ENCODE results near the gene LIAS. TPM values are rescaled to one million over a fixed set of nuclear protein-coding genes. Genes with fewer than 3 reads are reported as not detected.

Gene LIAS
- total RNA-seq, 2 experiments from 2014 or later, result 35.8 to 42.5 TPM

GRCh38 chr4:39527296-39528060 is 68.6 kb downstream of the LIAS start, which contains the start of gene UGDH:
UGDH (minus strand) TSS chr4:39527439; CDS start chr4:39521512, 5,927 bp downstream.
- peaks cover 25% of the 10 kb centered on the region for H3K36me3 Mint-ChIP-seq (ENCODE audit: low read depth)
- DNase-seq (peak; percentile 92), ATAC-seq (peak; percentile 99)
- intact Hi-C loops (cut with micrococcal nuclease), result loop anchor here (5.0 kb wide), 1 partner anchor 110 kb away; the partner anchor contains the start of gene SMIM14
- POLR2A ChIA-PET, result interaction anchor here (0.5 to 1.4 kb wide), 7 partner anchors 11 to 170 kb away, joined by 3 to 6 read pairs (median 3); partner anchors contain the start of genes SMIM14 and UBE2K
- no peaks in the 10 kb centered on the region for H3K27me3 Mint-ChIP-seq
- H3K9me3 Mint-ChIP-seq, result peaks cover 21% of the 10 kb centered on the region
- H3K4me3 Mint-ChIP-seq, result peak within 1 kb of the TSS; percentile 85
- peaks cover 17% of the 10 kb centered on the region for H3K4me1 Mint-ChIP-seq (ENCODE audit: low read depth)
- no peak for TF ChIP-seq CTCF (IDR thresholded peaks at IDR 0.05)
- peak within 1 kb of the TSS; percentile 93 for H3K27ac Mint-ChIP-seq
- CTCF ChIA-PET, result interaction anchor here (0.6 to 1.4 kb wide), 3 partner anchors 58 to 110 kb away, joined by 3 to 4 read pairs (median 3); no protein-coding TSS in a partner anchor

DNA sequence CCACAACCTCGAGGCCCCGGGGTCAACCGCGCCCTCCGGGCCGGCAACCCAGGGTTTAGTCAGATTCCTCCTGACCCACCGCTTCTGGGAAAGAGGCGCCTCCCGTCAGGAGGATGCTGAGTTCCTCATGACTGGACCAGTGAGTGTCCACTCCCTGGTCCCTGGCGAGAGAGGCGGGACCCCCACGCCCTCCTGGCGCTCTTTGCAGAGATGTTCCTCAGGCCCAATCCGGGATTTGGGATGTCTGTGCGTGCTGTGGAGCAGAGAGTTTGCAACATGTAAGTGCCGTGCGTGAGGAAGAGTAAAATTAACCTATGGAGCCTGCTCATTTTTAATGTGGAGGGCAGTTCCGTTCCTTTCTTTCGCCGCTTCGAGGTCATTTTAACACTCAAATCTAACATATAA is 69.2 kb downstream of the LIAS start:
- ATAC-seq (no peak), DNase-seq (no peak)
- Mint-ChIP-seq H3K4me1 (ENCODE audit: low read depth) (peaks cover 17% of the 10 kb centered on the region), H3K27me3 (no peaks in the 10 kb centered on the region), H3K4me3 (peak overlapping the region; percentile 85), H3K36me3 (ENCODE audit: low read depth) (peaks cover 30% of the 10 kb centered on the region), H3K27ac (peak overlapping the region; percentile 54), H3K9me3 (peaks cover 24% of the 10 kb centered on the region)
- ChIA-PET POLR2A (interaction anchor here (0.9 to 1.4 kb wide), 2 partner anchors 32 to 169 kb away, joined by 3 read pairs; partner anchors contain the start of gene UBE2K), CTCF (no interaction called here)
- intact Hi-C loops (cut with micrococcal nuclease), result loop anchor here (5.0 kb wide), 1 partner anchor 109 kb away; the partner anchor contains the start of gene SMIM14
- no peak for TF ChIP-seq CTCF (IDR thresholded peaks at IDR 0.05)

Small RNA genes lying within 50 kb of the gene (microRNA-seq; reads per million reads assigned to microRNA genes)
- not detected for gene MIR5591 (ENCODE audit: borderline microRNAs expressed, borderline replicate concordance)

Other genes starting within 250 kb of the LIAS start
- 100 to 1,000 TPM; 108 to 114 TPM for gene RFC1, start 92.7 kb upstream of the LIAS start, total RNA-seq
- gene KLB, start 52.1 kb upstream of the LIAS start, total RNA-seq, result not detected
- gene RPL9, start 134 bp upstream of the LIAS start, total RNA-seq, result 1,000 to 10,000 TPM; 2,605 to 2,684 TPM
- gene UGDH, start 68.4 kb downstream of the LIAS start, total RNA-seq, result 10 to 100 TPM; 14.6 to 16.7 TPM
- 1 to 10 TPM in 1 of 2 experiments, under 1 TPM in 1; 0.87 to 2.0 TPM for gene SMIM14, start 179.8 kb downstream of the LIAS start, total RNA-seq
- gene UBE2K, start 239.1 kb downstream of the LIAS start, total RNA-seq, result 10 to 100 TPM; 69.5 to 77.1 TPM